Smooth muscle cell of the brain vasculature (primary cell): ENCODE measurements around the gene ADAM30.

Experiments
- DNase-seq: peaks from one replicate; pipeline ENCODE4 v3.0.0-alpha.2; 2012; ENCODE audit warnings: low read depth, low spot score

ADAM30 gene

GRCh38 chr1:119908661-119909060, 12.3 kb upstream of the ADAM30 start:
- DNase-seq = no peak

GRCh38 chr1:119906927-119907652, 10.8 kb upstream of the ADAM30 start:
- no peak for DNase-seq

GRCh38 chr1:119903443-119903835, 7.1 kb upstream of the ADAM30 start:
- DNase-seq = no peak

- DNase-seq = no peak
These were observed 6.6 kb upstream of the ADAM30 start for GRCh38 chr1:119902775-119903442.

- no peak for DNase-seq
These were observed 2.8 kb upstream of the ADAM30 start for GRCh38 chr1:119898981-119899720.

- no peak for DNase-seq
These were observed 2.2 kb upstream of the ADAM30 start for GRCh38 chr1:119898530-119898929.

GRCh38 chr1:119895102-119895501, 1.2 kb downstream of the ADAM30 start:
- no peak for DNase-seq

- DNase-seq = no peak
These were observed 2.3 kb downstream of the ADAM30 start for GRCh38 chr1:119893827-119894700.

- DNase-seq = no peak
These were observed 3.0 kb downstream of the ADAM30 start for GRCh38 chr1:119893238-119893791.

GRCh38 chr1:119891386-119891785, 4.9 kb downstream of the ADAM30 start:
- no peak for DNase-seq

GRCh38 chr1:119888476-119888875, 7.8 kb downstream of the ADAM30 start:
- no peak for DNase-seq

- DNase-seq = no peak
These were observed 8.9 kb downstream of the ADAM30 start for GRCh38 chr1:119887427-119887826.

GRCh38 chr1:119885903-119886783, 10.2 kb downstream of the ADAM30 start:
- DNase-seq = no peak

- no peak for DNase-seq
These were observed 11.6 kb downstream of the ADAM30 start for GRCh38 chr1:119884711-119885110.

- DNase-seq = no peak
These were observed 12.5 kb downstream of the ADAM30 start for GRCh38 chr1:119883826-119884225.

- no peak for DNase-seq
These were observed 13.9 kb downstream of the ADAM30 start for GRCh38 chr1:119882132-119883049.

GRCh38 chr1:119879510-119880434, 16.5 kb downstream of the ADAM30 start:
- no peak for DNase-seq

GRCh38 chr1:119878171-119878570, 18.1 kb downstream of the ADAM30 start:
- DNase-seq = no peak
